GM04503 (cell line): ENCODE measurements around the gene RPS24.
"Not testable (repeated sequence)": the region's sequence is repeated elsewhere in the genome, so short reads cannot be mapped to it uniquely, and the experiment has no call there.

Experiments
- DNase-seq: peaks from one replicate; pipeline ENCODE4 v3.0.0-alpha.2; 2012; ENCODE audit warnings: low read depth

Gene RPS24

DNA sequence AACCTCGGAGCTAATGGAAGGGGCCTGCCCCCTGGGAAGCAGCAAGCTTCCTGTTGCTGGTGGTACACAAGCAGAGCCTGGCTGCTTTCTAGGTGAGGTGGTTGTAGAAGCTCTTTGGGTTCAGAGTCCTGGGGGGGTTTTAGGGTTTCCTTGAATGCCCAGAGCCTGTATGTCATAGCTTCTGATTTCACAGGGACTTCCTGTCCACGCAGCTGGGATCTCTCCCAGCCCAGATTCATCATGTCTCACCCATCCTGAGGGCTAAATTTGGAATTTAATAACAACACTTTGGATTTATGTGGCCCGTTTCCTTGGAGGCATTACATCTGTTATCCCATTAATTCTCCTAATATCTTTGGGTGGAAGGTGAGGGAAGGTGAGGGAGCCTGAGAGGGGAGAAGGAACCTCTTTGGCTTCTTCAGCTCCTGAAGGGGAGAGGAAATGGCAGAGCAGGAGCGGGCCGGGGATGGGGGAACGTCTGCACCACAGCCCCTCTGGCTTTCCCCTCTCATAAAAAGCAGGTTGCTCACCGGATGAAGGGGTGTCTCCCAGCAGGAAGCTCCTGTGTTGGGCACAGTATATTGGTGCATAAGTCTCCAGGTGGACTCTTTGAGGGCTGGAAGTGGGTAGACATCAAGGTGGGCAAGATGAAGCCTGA, 19.7 kb downstream of the RPS24 start:
- peak; percentile 70 for DNase-seq

DNA sequence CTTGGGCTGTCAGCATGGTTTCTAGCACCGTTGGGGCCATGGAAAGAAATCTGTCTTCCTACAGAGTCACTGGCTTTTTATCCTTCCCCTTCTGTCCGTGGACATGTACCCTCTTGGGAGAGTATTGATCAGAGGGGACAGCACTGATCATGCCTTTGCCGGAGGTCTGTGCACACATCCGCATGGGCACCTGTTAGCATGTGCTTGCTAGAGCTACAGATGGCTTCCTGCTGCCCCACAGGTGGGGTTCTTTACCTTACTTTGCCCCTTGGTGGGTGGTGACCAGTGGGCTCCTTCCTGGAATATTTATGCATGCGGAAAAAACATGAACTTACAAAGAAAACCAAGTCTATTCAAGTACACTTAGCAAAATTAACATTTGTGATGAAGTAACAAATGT, 24.9 kb downstream of the RPS24 start:
- no peak for DNase-seq

DNA sequence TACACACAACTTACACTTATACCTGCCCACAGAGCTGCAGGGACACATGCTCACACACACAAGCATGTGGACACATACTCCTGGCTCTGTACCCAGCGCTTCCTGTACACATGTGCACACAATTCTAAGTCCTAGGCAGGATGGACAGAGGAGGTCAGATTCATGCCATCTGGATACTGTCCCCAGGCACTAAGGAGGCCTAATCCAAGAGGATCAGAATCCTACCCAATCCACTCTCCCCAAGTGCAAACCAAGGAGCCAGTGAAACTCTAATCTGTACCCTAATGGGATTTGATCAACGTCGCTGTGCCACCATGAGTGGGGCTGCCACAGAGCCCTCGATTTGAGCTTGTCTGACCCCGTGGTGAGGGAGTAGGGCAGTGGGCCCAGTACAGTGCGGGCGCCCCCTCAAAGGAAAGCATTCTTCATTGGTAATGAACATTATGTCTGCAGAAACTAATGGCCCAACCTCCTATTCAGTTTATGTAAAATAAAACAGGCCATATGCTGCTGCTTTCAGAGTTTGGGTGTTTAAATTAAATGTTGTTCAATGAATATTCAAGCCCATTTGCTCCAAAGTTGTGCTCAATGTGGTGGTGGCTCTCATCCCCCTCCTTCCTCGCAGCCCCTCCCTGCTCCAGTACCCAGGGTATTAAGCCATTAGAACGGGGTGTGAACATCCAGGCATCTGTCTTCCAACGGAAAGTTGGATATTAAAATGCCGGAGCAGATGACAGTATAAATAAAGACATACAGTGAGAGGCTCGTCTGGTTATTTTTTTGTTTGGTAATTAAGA, 26.4 kb downstream of the RPS24 start:
- no peak for DNase-seq

- no peak for DNase-seq
These were observed 28.6 kb downstream of the RPS24 start for GRCh38 chr10:78062296-78062695.

DNA sequence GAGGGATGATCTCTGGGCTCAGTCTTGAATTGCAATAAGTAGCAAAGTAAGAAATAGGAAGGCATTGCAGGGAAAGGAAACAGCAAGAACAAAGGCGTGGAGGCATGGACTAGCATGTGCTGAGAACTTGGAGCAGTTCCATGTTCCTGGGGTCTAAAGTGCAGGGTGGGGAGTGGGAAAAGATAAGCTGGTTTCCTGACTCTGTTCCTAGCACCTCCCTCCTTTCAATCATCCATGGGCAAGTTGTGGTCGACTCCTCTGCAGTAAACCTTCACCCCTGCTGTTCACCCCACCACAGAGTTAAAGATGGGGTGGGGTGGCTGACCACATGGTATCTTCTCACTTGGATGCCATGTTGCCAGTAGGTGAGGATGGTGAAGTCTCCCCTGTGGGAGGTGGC, 29.6 kb downstream of the RPS24 start:
- DNase-seq, result no peak

- not testable (repeated sequence) for DNase-seq
These were observed 31.3 kb downstream of the RPS24 start for GRCh38 chr10:78064919-78065318.

- no peak for DNase-seq
These were observed 31.9 kb downstream of the RPS24 start for GRCh38 chr10:78065611-78066010.

GRCh38 chr10:78066012-78066411, 32.3 kb downstream of the RPS24 start:
- no peak for DNase-seq

GRCh38 chr10:78066728-78067430, 33.2 kb downstream of the RPS24 start:
- no peak for DNase-seq

- no peak for DNase-seq
These were observed 35.5 kb downstream of the RPS24 start for GRCh38 chr10:78069151-78069550.

GRCh38 chr10:78070064-78070463, 36.4 kb downstream of the RPS24 start:
- not testable (repeated sequence) for DNase-seq

DNA sequence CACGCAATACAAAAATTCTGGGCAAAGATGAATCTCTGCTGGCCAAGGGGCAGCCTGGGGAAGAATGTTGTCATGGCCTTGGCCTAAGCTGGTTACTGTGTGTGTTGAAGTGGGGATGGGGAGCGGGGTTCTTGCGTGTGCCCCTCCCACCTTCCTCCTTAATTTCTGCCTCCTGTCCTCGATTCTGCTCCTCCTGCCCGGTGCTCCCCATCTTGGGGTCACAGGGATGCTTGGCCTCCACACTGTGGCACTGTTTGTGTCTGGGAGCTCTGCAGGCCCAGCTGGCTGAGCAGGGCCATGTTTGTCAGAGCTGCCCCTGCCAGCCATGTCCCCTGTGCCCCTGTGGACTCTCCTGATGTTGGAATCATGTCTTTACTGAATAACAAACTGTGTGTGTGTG, 37.1 kb downstream of the RPS24 start:
- no peak for DNase-seq

- no peak for DNase-seq
These were observed 37.6 kb downstream of the RPS24 start for GRCh38 chr10:78071140-78071856.

DNA sequence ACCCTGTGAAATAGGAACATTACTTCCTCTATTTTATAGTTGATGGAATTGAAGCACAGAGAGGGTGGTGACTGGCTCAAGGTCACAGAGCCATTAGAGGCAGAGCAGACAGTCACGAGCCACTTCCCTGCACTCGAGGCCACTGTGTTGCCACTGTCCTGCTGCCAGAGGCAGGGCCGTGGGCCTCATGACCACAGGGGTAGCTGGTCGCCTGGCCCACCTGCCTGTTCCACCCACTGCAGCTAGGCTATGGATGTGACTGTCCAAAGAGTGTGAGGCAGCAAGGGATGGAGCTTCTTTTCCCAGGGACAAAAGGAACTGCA, 38.2 kb downstream of the RPS24 start:
- DNase-seq, result no peak

DNA sequence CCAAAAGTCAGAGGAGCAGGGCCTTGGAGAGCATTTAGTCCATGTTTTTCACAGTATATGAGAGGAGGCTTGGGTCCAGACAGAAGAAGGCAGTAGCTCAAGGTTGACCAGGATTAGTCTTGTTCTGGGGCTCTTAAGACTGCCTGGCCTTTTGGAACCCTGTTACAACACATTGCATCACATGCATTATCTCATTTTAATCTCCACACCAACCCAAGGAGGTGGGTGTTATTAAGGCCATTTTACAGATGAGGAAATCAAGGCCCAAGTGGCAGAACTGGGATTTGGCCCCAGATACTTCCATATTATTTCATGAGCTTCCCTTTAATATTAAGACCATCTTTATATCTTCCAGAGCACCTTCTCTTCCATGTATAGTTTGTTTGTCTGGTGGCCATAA, 38.8 kb downstream of the RPS24 start:
- DNase-seq, result no peak

GRCh38 chr10:78075806-78076205, 42.1 kb downstream of the RPS24 start:
- not testable (repeated sequence) for DNase-seq

GRCh38 chr10:78078539-78079330, 45.1 kb downstream of the RPS24 start:
- DNase-seq, result no peak

GRCh38 chr10:78079411-78079810, 45.7 kb downstream of the RPS24 start:
- DNase-seq, result no peak

DNA sequence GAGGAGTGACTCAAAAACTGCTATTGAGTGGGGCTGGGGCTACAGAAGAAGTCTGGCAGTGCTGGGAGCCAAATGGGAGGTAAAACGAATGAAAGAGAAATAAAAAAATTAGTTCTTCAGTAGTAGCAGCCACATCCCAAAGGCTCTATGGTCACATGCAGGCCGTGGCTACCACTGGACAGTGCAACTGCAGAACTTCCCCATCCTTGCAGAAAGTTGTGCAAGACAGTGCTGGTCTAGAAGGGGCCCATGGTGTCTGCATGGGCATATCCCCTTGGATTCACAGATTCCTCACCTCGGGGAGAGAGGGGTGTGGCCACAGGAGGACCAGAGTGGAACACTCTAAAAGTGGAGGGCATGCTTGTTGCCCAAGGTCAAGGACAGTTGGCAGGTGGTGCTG, 47.6 kb downstream of the RPS24 start:
- DNase-seq, result no peak

DNA sequence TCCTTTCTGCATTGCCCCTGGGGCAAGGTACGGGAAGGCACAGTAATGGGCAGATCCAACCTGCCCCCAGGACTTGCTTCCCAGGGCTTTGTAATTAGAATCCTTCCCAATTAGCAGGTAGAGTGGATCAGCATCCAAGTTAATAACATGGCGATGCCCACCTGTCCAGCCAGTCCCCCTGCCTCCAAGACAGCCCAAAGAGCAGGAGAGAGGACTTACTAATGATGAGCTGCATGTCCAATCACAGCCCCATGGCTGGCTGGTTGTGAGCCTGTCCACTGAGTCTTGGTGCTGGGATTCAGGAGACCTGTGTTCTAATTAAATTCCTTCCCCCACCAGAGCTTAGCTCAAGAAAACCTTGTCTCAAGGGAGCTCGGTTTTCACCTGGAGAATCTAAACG, 49.0 kb downstream of the RPS24 start:
- no peak for DNase-seq
